Transverse colon (tissue), 4 donors: Measurements from ENCODE around the gene NXPE2. TPM values are rescaled to one million over a fixed set of nuclear protein-coding genes. Genes with fewer than 3 reads are reported as not detected.

Source experiments
- DNase-seq: peaks from one replicate; pipeline ENCODE4 v3.0.0-alpha.2; 2019
- H3K27ac ChIP-seq, 4 donors: fragments of 200-600 bp; sonication (generic); 2 replicates each; pipeline ENCODE4 v1.5.1; 2016 to 2018; ENCODE audit warnings: inconsistent platforms in 4 of 4
- H3K27me3 ChIP-seq: fragments of 200-600 bp; sonication (generic); 2 replicates; pipeline ENCODE4 v1.5.1; 2017; ENCODE audit warnings: inconsistent platforms
- H3K36me3 ChIP-seq, 4 donors: fragments of 200-600 bp; sonication (generic); 2 replicates each; pipeline ENCODE4 v1.5.1; 2017 to 2019; ENCODE audit warnings: inconsistent platforms in 4 of 4
- H3K4me1 ChIP-seq, 4 donors: fragments of 200-600 bp; sonication (generic); 2 replicates each; pipeline ENCODE4 v1.5.1; 2017 to 2020; ENCODE audit warnings: inconsistent platforms in 4 of 4
- H3K4me3 ChIP-seq, 4 donors: fragments of 200-600 bp; sonication (generic); 1 replicate in 1 of 4; 2 replicates in 3 of 4; pipeline versions ENCODE4 v1.5.1 to v1.6.1; 2017 to 2019; ENCODE audit warnings: inconsistent platforms in 4 of 4
- H3K9me3 ChIP-seq, 2 donors: fragments of 200-600 bp; sonication (generic); 2 replicates each; pipeline ENCODE4 v1.5.1; 2017 to 2019; ENCODE audit warnings: inconsistent platforms in 2 of 2
- EP300 ChIP-seq: sonication (generic); formaldehyde crosslinking; IDR thresholded peaks from one replicate; pipeline ENCODE4 v1.6.1; 2017; ENCODE audit warnings: antibody characterized with exemption, low read depth
- POLR2A ChIP-seq: fragments of 450-650 bp; IDR thresholded peaks from one replicate; pipeline ENCODE4 v1.6.1; 2016; ENCODE audit warnings: antibody characterized with exemption, mild to moderate bottlenecking, moderate library complexity
- POLR2AphosphoS5 ChIP-seq, 3 donors: sonication (generic); formaldehyde crosslinking; IDR thresholded peaks; one replicate each; pipeline ENCODE4 v1.6.1; 2016; ENCODE audit warnings: antibody characterized with exemption in 3 of 3
- WGBS, 2 donors: methylation state at CpG; one replicate each; pipeline ENCODE4 v1.1.5; 2018; ENCODE audit warnings: low coverage in 1 of 2; 5-methylcytosine and 5-hydroxymethylcytosine counted together
- in situ Hi-C, 4 donors: fragments of 200-750 bp; cut with MboI; loops; one replicate each; pipeline versions ENCODE4 v1.15.0 to v1.15.1; 2017; ENCODE audit warnings: low sequenced_read_pairs in 3 of 4, low pct_ligation_motif_present in 1 of 4, low pct_unique_long_range_greater_than_20kb in 1 of 4
- intact Hi-C: fragments of 100-400 bp; cut with DNase I; formaldehyde crosslinking; loops from one replicate; pipeline ENCODE4 v1.15.1; 2023; ENCODE audit warnings: low total_unique reads
- total RNA-seq, 4 donors: library from RNA; depleted of rRNA; stranded (reverse); fragments of >200 nt; gene quantifications; one replicate each; pipeline ENCODE4 v1.1.0, GENCODE V29; 2016
- TF ChIP-seq, protein P1 (sequence below), 5 experiments: fragments of 200-600 bp in 3 of 5; fragments of 450-650 bp in 2 of 5; sonication (generic) in 3 of 5; IDR thresholded peaks; 1 replicate in 2 of 5; 2 replicates in 3 of 5; pipeline ENCODE4 v1.5.1; 2016 to 2017; ENCODE audit warnings: antibody characterized with exemption in 5 of 5, inconsistent platforms in 3 of 5, mild to moderate bottlenecking in 2 of 5, moderate library complexity in 1 of 5

NXPE2 gene
- total RNA-seq, 4 donors from 2014 or later: 20.2 to 35.9 (median 28.4) TPM

DNA sequence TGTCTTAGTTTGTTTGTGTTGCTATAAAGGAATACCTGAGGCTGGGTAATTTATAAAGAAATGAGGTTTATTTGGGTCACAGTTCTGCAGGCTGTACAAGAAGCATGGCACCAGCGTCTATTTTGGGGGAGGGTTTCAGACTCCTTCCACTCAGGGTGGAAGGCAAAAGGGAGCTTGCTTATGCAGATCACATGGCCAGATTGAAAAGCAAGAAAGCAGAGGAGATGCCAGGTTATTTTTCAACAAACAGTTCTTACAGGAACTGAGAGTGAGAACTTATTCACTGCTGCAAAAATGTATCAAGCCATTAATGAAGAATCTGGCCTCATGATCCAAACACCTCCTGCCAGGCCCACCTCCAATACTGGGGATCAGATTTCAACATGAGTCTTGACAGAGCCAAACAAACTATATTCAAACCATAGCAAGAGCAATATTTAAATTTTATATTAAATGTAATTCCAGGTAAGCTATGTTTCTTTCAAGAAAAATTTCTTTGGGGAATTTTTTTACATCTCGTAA is 66.9 kb downstream of the NXPE2 start:
- in situ Hi-C loops (no loop called here), intact Hi-C loops (no loop called here)
- DNase-seq: no peak
- H3K4me1 ChIP-seq: no peaks in the 10 kb centered on the region
- H3K4me3 ChIP-seq: no peak overlapping the region
- H3K27ac ChIP-seq: no peak overlapping the region
- H3K9me3 ChIP-seq: no peaks in the 10 kb centered on the region
- H3K36me3 ChIP-seq: no peaks in the 10 kb centered on the region
- TF ChIP-seq POLR2A: no peak
- TF ChIP-seq, protein P1, sequence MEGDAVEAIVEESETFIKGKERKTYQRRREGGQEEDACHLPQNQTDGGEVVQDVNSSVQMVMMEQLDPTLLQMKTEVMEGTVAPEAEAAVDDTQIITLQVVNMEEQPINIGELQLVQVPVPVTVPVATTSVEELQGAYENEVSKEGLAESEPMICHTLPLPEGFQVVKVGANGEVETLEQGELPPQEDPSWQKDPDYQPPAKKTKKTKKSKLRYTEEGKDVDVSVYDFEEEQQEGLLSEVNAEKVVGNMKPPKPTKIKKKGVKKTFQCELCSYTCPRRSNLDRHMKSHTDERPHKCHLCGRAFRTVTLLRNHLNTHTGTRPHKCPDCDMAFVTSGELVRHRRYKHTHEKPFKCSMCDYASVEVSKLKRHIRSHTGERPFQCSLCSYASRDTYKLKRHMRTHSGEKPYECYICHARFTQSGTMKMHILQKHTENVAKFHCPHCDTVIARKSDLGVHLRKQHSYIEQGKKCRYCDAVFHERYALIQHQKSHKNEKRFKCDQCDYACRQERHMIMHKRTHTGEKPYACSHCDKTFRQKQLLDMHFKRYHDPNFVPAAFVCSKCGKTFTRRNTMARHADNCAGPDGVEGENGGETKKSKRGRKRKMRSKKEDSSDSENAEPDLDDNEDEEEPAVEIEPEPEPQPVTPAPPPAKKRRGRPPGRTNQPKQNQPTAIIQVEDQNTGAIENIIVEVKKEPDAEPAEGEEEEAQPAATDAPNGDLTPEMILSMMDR (IDR thresholded peaks at IDR 0.05): no peak
- no peak for TF ChIP-seq EP300
- no peak for TF ChIP-seq POLR2AphosphoS5 (IDR thresholded peaks at IDR 0.05)
- 85 to 95% methylated on average over 2 of the region's 2 CpGs for WGBS, 2 donors
- H3K27me3 ChIP-seq: no peaks in the 10 kb centered on the region

DNA sequence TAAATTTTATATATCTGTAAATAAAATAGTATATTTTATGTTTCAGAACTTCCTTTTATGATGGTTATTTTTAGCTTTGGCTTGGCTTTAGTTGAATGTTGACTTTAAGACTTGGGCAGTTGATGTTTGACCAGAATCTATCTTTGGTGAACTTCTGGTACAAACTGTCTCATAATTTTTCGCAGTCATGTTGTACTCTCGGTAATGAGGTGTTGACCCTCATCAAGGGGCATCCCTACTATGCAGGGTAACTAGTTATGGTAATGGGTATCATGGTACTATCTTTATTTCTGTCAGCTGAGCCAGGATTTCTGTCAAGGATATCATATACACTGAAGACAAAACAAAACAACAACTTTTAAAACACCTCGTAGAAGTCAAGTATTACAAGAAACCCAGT is 67.7 kb downstream of the NXPE2 start:
- H3K27ac ChIP-seq: no peak overlapping the region
- no peak overlapping the region for H3K4me3 ChIP-seq
- in situ Hi-C loops: no loop called here
- H3K27me3 ChIP-seq: no peaks in the 10 kb centered on the region
- H3K4me1 ChIP-seq: no peaks in the 10 kb centered on the region
- H3K9me3 ChIP-seq: no peaks in the 10 kb centered on the region
- TF ChIP-seq, protein P1 (IDR thresholded peaks at IDR 0.05): no peak
- TF ChIP-seq EP300 (no peak), POLR2AphosphoS5 (IDR thresholded peaks at IDR 0.05) (no peak), POLR2A (no peak)
- 60 to 61% methylated on average over 3 of the region's 3 CpGs for WGBS, 2 donors
- DNase-seq: no peak
- no peaks in the 10 kb centered on the region for H3K36me3 ChIP-seq
- intact Hi-C loops: no loop called here

Other genes with a start within 250 kb of the NXPE2 start
- gene REXO2, start 239.1 kb upstream of the NXPE2 start, total RNA-seq: 100 to 1,000 TPM in 1 of 4 donors, 10 to 100 TPM in 3; 28.1 to 126 (median 59.0) TPM
- gene NXPE1, start 118.6 kb upstream of the NXPE2 start, total RNA-seq: 100 to 1,000 TPM; 144 to 449 (median 370) TPM
- 100 to 1,000 TPM; 184 to 292 (median 263) TPM for gene NXPE4, start 82.7 kb upstream of the NXPE2 start, total RNA-seq